Kidney (tissue), 14 donors: ENCODE data around the gene LIN54. TPM values are rescaled to one million over a fixed set of nuclear protein-coding genes. Genes with fewer than 3 reads are reported as not detected.
A peak's percentile ranks its signal among the peaks of the same experiment; 100 is the strongest.
"Not testable (repeated sequence)": the region's sequence is repeated elsewhere in the genome, so short reads cannot be mapped to it uniquely, and the experiment has no call there.

Source experiments
- DNase-seq, 5 donors: peaks; one replicate each; pipeline ENCODE4 v3.0.0-alpha.2; 2013 to 2020
- FAIRE-seq: peaks from 2 replicates; lab custom pipeline; 2012; peaks lifted over from hg19 to GRCh38; lab: Jason Lieb, UNC
- H3K27ac ChIP-seq, 2 donors: one replicate each; pipeline ENCODE4 v1.7.0; 2013; ENCODE audit warnings: low read depth in 2 of 2, low read length in 2 of 2, inconsistent platforms in 1 of 2
- H3K27me3 ChIP-seq: one replicate; pipeline ENCODE4 v1.7.1; 2013; ENCODE audit warnings: low read length, inconsistent platforms; ENCODE audit not compliant: control insufficient read depth, insufficient read depth
- H3K36me3 ChIP-seq, 3 donors: one replicate each; pipeline versions ENCODE4 v1.7.0 to v1.7.1; 2013; ENCODE audit warnings: low read length in 3 of 3, control low read depth in 1 of 3, inconsistent platforms in 1 of 3; ENCODE audit not compliant: insufficient read depth in 3 of 3, control insufficient read depth in 2 of 3
- H3K4me1 ChIP-seq, 3 donors: one replicate each; pipeline versions ENCODE4 v1.7.0 to v1.7.1; 2013; ENCODE audit warnings: low read length in 3 of 3, inconsistent platforms in 1 of 3, low read depth in 1 of 3; ENCODE audit not compliant: control insufficient read depth in 2 of 3, insufficient read depth in 2 of 3
- H3K4me3 ChIP-seq, 3 donors: one replicate each; pipeline versions ENCODE4 v1.7.0 to v1.8.1; 2013; ENCODE audit warnings: low read length in 3 of 3, control low read depth in 1 of 3, inconsistent platforms in 1 of 3
- H3K9ac ChIP-seq, 3 donors: one replicate each; pipeline versions ENCODE4 v1.7.0 to v1.7.1; 2013; ENCODE audit warnings: low read length in 3 of 3, control low read depth in 1 of 3, inconsistent platforms in 1 of 3
- H3K9me3 ChIP-seq, 3 donors: one replicate each; pipeline versions ENCODE4 v1.7.0 to v1.7.1; 2013; ENCODE audit warnings: low read length in 3 of 3, control low read depth in 1 of 3, inconsistent platforms in 1 of 3; ENCODE audit not compliant: control insufficient read depth in 2 of 3, insufficient read depth in 1 of 3
- CTCF ChIP-seq: IDR thresholded peaks from 3 replicates; pipeline ENCODE4 v1.5.1; 2012; ENCODE audit warnings: mild to moderate bottlenecking, moderate library complexity, borderline replicate concordance; ENCODE audit not compliant: insufficient read depth; ENCODE audit errors: extremely low read depth
- intact Hi-C: fragments of 100-400 bp; cut with DNase I; formaldehyde crosslinking; loops from one replicate; pipeline ENCODE4 v1.11.1; 2022
- polyA plus RNA-seq: library from polyadenylated mRNA; stranded (reverse); fragments of 350-450 nt; fragmentation: Illumina TruSeq; extraction: RNeasy Lipid Tissue Mini Kit (QIAGEN cat#74804); gene quantifications from one replicate; pipeline ENCODE4 v1.2.3, GENCODE V29; 2014; ENCODE audit warnings: low read depth, low replicate concordance; ENCODE audit not compliant: insufficient read depth
- total RNA-seq: library from RNA; stranded (reverse); fragmentation: NEBNext Ultra II Directional; extraction: Animal tissue kit (Norgen Biotek cat#: 25700); gene quantifications from one replicate; pipeline ENCODE4 v1.2.1, GENCODE V29; 2021
- donor health status: control.
- donor health status: control.
- donor health status: control.
- donor health status: control.
- donor health status: control.
- donor health status: DM: yes; HTN: yes; CAD: no.
- donor health status: Normal renal cell carcinoma (clear cell type).

LIN54 gene
- total and polyA plus RNA-seq, 2 donors from 2014 or later: 2.4 to 11.9 TPM

DNA sequence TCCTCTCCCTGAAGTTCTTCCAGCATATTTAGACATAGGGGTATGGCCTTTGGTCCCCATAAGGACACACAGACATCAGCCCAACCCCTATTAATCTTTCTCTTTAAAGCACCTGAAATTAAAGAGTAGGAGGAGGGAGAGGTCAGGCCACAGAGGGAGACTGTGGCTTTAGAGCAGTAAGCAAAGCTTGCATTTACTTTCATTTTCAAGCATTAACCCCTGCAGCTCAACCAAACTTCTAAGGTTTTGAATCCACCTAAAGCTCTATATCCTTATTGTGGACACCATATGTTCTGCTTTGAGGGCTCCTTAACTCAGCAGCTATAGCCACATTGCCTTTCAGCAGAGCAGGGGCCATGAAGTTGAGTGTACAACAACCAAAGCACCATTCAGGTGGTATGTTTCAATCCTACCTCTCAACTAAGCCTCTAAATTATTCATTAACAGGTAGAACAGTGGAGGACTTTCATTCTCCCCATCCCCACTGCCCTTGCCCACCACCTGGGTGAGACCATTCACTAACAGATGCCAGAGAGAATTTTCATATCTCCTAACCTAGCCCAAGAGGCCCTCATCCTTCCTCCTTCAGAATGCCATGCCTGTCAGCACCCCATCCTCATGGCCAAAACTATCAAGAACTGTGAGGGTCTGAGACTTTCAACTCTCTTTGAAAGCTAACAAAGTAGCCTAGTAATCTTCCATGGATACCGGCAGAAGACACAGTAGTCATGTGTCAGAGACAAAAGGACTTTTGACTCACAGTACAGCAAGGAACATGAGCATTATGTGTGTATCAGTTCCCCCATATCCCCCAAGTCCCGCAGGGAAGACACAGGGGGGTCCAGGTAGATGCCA lies 20.8 kb downstream of the LIN54 start:
- Histone ChIP-seq H3K9ac (no peak overlapping the region), H3K27ac (no peak overlapping the region), H3K4me3 (peak overlapping the region in 2 of 3 donors; percentile 18 to 37), H3K36me3 (no peaks in the 10 kb centered on the region), H3K27me3 (no peaks in the 10 kb centered on the region), H3K4me1 (peaks cover 0 to 8% (median 5%) of the 10 kb centered on the region in 3 donors), H3K9me3 (no peaks in the 10 kb centered on the region)
- intact Hi-C loops: no loop called here
- TF ChIP-seq CTCF: no peak
- peak in 1 of 5 donors; percentile 6 for DNase-seq
- FAIRE-seq: no peak

DNA sequence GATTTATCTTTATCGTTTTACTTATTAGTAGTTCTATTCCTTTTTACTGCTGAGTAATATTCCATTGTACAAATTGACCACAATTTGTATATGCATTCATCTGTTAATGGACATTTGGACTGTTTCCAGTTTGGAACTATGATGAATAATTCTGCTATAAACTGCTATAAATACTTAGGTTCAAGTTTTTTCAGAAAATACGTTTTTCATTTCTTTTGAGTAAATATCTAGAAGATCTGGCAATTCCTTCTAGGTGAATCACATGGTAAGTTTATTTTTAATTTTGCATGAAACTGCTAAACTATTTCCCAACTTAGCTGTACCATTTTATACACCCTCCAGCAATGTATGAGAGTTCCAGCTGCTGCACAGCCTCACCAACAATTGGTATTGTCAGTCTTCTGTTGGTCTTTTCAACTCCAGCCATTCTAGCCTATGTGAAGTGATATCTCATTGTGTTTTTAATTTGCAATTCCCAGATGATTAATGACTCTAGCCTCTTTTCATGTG lies 22.2 kb downstream of the LIN54 start:
- H3K27me3 ChIP-seq: no peaks in the 10 kb centered on the region
- DNase-seq (no peak), FAIRE-seq (no peak)
- peaks cover 0 to 8% (median 5%) of the 10 kb centered on the region in 3 donors for H3K4me1 ChIP-seq
- H3K36me3 ChIP-seq: no peaks in the 10 kb centered on the region
- no peak for TF ChIP-seq CTCF
- H3K4me3 ChIP-seq: no peak overlapping the region
- no peaks in the 10 kb centered on the region for H3K9me3 ChIP-seq
- no peak overlapping the region for H3K9ac ChIP-seq
- H3K27ac ChIP-seq: no peak overlapping the region
- intact Hi-C loops: no loop called here

DNA sequence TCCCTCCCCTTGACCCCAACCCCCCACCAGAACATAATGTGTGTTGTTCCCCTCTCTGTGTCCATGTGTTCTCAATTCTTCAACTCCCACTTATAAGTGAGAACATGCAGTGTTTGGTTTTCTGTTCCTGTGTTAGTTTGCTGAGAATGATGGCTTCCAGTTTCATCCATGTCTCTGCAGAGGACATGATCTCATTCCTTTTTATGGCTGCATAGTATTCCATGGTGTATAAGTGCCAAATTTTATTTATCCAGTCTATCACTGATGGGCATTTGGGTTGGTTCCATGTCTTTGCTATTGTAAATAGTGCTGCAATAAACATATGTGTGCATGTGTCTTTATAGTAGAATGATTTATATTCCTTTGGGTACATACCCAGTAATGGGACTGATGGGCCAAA lies 23.1 kb downstream of the LIN54 start:
- H3K9me3 ChIP-seq, H3K4me3 ChIP-seq, DNase-seq, H3K27ac ChIP-seq, FAIRE-seq, intact Hi-C loops, H3K9ac ChIP-seq, H3K36me3 ChIP-seq, H3K4me1 ChIP-seq, H3K27me3 ChIP-seq: not testable (repeated sequence)

- intact Hi-C loops: no loop called here
- FAIRE-seq: no peak
- TF ChIP-seq CTCF: no peak
Measured at GRCh38 chr4:82984459-82984858, 26.2 kb downstream of the LIN54 start.

More at GRCh38 chr4:82984459-82984858, 26.2 kb downstream of the LIN54 start:
- DNase-seq: no peak
- H3K9me3 ChIP-seq: no peaks in the 10 kb centered on the region
- H3K4me1 ChIP-seq: peaks cover 0 to 4% (median 3%) of the 10 kb centered on the region in 3 donors
- H3K27me3 ChIP-seq: no peaks in the 10 kb centered on the region
- no peak overlapping the region for H3K9ac ChIP-seq
- no peaks in the 10 kb centered on the region for H3K36me3 ChIP-seq
- no peak overlapping the region for H3K4me3 ChIP-seq
- H3K27ac ChIP-seq: no peak overlapping the region
